ENCODE measurements around the gene MRPL54.

Gene MRPL54

DNA sequence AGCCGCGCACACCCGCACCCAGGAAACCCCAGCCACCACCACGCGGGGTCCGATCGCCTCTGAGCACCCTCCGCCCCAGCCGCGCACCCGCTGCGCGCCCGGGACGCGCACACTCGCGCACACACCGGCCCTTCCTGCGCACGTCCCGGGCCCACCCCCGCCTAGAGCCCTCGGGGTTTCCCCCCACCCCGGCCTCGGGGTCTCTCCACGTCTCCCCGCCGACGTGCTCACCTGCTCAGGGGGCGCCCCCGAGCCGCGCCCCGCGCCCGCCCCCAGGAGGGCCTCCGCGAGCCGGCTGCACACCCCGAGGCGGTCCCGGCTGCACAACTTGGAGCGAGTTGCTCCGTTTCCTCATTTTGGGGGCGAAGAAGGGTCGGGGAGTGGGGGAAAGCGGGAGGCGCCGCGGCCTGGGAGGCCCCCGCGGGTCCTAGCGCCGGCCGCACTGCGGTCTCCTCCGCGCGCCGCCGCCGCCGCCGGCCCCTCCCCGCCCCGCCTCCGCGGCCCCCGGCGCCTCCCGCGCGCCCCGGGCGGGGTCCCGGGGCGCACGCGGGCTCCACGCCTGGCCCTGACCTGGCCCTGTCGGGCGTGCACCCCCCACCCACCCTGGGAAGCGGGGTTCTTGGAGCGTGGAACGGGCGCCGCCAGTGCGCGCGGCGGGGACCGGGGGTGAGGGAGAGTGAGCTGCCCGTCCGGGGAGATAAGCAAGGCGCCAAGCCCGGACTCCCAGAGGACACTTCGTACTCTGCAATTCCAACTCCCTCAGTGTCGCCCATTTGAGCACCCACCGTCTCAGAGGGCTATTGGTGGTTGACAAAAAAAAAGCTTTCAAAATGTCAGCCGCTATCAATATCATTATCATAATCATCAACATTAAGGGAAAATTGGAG, 23.7 kb downstream of the MRPL54 start, which contains the start of gene MATK:
Gene MATK, minus strand, starts transcription at position 444 of the 887 bp plus-strand sequence. CDS start 1,246 bp downstream, outside the sequence.
- no peak for DNase-seq

DNA sequence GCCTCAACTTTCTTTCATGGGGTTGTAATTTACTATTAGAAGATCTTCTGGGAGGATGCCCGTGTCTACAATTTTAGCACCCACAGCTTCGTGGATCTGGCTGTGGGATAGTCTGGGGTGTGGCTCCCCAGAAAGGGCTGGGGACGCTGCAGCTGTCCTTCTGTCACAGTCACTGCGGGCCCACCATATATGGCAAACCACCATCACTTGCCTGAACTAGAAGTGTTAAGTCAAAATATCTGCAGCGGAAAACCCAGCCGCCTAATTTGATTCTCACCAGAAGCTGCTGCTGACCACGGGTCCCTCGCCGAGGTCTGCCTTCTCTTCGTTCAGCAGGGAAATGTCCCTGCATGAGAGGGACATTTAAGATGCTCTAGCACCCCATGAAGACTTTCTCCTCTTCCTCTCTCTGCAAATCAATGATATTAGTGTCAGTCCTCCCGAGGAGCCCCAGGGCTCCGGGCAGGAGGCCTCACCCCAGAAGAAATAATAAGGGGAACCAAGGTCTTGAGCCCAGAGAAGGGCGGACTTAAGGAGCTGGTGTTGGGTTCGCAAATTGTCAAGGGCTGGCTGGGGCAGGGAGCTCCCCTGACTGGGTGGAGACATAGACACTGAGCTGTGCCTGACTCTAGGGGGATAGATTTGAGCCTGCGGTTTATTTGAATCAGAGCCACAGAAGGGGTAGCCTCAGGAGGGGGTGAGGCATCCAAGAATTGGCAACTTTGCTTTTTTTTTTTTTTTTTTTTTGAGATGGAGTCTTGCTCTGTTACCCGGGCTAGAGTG, 26.7 kb downstream of the MRPL54 start:
- no peak for DNase-seq

DNA sequence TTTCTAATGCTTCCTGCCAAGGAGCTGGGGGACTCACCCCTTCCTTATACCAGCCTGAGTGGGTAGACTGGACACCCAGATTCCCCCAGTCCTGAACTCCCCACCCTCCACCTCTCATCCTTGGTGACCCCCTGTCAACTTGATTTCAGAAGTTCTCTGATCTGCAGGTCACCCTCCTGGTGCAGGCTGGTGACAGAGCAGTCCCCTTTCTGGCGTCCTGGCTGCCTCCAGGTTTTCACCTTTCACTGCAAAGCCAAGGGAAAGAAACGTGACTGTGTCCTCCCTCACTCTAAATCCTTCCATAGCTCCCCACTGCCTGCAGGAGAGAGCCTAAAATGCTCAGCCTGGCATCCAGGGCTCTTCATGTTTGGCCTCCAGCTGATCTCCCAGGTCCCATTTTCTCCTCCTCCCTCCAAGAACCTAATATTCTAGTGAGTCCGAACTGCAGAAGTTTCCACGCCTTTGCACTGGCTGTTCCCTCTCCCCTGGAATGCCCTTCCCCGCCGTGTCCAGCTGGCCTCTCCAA, 27.8 kb downstream of the MRPL54 start:
- DNase-seq = no peak

DNA sequence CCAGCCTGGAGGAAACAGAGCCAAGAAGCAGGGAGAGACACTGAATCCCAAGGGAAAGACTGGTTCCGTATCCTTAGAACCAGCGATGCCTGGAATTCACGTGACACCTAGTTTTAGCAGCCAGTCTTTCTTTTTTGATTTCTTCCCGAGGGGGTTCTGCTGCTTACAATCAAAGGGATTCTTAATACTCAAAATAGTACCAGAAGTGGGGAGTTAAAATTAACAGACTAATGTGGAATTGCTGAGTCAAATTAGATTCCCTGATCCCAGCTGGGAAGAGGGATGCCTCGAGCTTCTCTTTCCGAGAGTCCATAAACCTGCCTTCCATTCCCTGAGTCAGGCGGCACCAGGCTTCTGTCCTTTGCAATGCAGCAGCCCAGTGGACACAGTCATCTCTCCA, 28.5 kb downstream of the MRPL54 start:
- no peak for DNase-seq

DNA sequence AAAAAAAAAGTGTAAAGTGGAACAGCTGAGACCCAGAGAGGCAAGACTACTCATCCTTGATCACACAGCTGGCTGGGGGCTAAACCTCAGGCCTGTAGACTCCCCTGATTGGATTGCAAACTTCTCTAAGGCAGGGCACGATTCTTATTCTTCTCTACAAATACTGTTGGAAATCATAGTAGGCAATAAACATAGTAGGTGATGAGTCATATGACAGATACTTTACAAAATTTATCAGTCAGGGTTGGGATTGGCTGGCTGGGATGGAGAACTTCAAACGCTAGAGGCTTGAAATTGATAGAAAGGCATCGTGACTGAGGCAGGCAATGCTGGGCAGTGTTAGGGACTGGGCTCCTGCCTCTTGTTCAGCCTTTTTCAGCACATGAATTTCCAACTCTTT, 29.6 kb downstream of the MRPL54 start:
- DNase-seq = no peak

DNA sequence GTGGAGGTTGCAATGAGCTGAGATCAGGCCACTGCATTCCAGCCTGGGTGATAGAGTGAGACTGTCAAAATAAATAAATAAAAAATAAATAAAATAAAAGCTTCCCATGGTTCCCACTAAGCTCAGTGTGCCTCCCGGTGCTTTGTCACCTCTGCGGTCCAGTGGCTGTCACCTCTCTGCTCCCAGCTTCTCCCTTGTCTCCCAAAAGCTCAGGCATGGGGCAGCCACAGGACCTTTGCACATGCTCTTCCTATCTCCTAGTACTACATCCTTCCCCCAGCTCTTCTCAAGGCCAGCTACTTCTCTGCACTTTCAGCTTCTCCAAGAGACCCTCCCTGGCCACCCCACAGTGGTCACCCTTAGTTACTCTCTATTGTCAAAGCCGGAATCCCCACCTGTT, 31.3 kb downstream of the MRPL54 start:
- DNase-seq = no peak

DNA sequence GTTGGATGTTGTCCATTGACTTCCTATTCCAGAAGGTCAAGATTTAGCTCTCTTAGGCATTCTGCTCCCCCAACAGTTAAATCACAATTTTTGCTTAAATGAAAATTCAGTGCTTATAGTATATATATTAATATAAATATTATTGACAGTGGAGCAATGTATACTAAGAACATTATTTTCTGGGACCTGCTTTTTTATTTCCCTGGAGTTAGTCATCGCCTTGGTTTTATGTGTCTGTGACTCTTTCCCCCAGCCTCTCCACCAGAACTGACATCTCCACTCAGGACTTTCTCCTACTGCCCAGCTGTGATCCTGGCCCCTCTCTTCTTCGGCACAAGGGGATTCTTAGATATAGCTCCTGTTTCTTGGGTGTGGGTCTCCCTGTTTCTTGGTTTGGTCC, 33.9 kb downstream of the MRPL54 start:
- DNase-seq = no peak

DNA sequence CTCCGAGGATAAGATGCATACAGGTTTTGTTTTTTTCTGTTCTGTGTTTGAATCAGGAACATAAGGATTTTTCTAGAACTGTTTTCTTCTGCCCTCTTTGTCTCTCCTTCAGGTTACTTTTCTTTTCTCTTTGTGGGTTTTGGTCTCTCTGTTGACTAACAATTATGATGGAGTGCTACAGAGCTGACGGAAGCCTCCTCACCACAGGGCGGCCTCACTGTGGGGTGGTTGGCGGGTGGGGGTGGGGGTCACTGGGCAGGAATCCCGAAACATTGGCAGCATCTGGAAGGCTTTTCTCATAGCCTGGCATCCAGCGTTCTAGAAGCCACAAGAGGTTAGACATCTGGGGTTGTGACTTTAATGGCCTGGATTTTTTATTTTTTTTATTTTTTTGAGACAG, 35.7 kb downstream of the MRPL54 start:
- DNase-seq = no peak

DNA sequence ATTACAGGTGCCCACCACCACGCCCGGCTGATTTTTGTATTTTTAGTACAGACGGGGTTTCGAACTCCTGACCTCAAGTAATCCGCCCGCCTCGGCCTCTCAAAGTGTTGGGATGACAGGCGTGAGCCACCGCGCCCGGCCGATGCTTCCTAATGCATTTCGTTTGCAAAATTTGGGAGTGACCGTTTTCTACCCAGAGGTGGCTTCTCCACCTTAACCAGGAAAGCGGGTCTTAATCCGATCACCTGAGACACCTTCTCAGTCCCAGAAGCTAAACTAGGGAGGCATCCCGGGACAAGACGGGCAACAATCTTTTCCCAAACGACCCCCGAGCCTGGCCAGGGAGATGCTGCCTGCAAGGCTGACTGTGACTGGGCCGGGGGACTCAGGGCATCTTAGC, 38.5 kb downstream of the MRPL54 start:
- DNase-seq = no peak

DNA sequence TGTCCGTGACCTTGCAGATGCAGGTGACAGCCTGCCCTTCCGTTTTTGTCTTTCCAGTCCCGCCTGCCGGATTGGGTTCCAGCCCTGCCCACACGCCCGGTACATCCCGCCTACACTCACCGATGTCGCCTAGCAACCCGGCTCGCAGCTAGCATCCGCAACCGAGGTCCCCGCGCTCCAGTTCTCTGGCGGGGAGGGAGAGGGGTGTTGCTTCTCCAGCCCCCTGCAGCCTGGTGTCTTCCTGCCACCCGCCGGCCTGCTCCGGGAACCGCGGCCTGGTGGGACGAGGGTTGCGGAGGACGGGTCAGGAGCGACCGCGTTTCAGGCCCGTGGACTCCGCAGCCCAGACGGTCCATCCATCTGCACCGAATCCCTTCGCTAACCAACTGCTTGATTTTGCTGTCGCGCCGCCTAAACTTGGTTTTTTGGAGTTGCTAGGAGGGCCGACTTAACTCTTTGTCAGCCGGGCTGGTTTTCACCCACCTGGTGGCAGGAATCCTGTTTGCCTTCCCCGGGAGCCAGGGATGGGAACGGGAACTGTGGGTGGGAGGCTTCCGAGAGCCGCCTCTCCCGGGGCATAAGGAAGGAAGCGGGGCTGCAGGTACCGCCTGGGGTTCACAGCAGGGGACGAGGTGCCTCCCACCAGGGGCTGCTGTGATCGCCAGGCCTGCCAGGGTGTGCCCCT, 39.1 kb downstream of the MRPL54 start:
- peak; percentile 76 for DNase-seq

DNA sequence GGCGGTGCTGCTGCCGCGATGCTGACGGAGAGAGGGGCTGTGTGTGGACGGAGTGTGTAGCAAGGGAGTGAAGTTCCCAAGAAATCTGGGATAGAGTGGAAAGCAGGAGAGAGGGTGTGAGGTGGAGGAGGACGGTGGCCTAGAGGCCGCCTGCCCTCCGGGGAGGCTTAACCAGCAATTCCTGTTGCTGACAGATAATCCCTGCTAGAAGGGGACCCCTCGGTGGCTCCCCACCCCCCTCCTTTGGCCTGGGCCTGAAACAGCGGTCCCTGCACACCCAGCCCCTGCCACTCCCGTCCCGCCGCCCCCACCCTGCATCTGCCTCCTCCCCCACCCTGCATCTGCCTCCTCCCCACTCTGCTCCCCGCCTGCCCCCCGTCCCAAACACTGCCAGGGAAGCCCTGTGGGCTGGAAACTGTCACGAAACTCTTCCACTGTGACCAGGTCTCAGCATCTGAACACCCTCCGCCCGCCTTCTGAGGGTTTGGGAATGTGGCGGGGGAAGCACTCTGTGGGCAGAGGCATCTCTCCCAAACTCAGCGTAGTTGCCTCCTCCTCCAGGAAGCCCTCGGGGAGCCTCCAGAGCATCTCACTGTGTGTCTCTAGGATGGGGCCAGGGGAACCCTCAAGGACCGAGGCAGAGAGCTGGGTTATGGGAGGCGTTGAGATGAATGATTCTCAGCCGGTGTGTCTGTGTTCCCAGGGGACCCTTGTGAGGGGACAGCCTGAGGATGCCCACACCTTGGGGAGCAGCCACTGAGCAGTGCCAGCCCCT, 40.8 kb downstream of the MRPL54 start:
- DNase-seq = no peak

DNA sequence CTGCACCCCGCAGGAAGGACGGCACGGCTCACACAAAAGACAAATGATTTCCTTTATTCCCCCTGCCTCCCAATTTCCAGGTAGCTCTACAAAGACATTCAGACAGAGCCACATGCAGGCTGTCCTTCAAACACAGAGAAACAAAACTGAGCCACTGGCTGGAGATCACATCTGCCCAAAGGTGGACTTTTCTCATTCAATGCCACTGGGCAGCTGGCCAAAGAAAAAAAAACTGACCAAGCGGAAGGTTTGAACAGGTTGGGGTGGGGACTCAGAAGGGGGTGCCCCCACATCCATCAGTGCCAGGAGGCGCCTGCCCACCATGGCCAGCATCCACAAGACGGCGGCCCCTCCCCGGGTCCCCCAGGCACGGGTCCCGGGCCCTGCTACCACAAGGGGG, 41.5 kb downstream of the MRPL54 start:
- no peak for DNase-seq

DNA sequence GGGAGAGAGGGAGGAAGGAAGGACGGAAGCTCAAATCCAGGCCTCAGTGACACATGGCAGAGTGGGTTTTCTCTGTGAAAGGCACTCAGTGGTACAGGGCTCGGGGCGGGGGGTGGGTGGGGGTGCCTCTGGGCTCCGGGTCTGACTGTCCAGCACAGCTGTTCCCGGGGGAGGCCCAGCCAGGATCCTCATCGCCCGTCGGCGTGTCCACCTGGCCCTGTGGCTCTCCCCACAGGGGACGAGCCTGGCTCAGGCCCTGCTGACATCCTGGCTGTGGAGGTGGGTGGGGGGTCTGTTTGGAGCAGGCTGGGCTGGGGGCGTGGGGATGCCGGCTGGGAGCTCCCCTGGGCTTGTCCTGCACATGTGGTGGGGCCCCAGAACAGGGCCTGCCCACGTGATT, 41.9 kb downstream of the MRPL54 start:
- no peak for DNase-seq

DNA sequence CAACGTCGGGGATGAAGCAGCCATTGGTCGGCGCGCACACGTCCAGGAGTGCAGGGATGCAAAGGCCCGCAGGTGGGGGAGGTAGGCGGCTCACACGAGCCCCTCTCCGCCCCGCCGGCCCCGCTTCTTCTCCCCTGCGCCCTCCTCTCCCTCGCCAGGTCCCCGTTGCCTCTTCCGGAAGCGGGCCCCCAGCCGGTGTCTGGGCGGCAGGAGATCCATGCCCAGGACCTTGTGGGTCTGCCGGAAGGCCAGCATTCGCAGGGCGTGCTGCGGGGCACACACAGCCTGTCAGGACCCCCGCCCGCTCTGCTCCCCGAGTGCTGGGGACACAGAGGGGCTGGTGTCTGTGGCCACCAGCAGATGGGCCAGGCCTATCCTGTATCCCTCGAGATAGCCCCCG, 43.4 kb downstream of the MRPL54 start:
- no peak for DNase-seq

DNA sequence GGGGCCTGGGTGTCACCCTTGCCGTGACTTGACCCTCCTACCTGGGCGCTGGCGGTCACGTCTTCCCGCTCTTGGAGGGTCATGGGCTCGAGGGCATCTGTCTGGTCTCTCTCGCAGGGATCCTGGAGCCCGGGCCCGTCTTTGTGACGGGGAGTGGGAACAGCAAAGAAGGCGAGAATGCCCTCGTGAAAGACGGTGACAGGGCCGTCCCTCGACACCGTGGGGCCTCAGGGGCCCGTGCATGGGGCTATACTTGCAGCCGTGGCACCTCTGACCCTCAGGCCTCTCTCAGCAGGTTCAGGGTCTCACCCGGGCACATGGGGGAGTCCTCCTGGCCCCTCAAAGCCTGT, 44.6 kb downstream of the MRPL54 start:
- no peak for DNase-seq

DNA sequence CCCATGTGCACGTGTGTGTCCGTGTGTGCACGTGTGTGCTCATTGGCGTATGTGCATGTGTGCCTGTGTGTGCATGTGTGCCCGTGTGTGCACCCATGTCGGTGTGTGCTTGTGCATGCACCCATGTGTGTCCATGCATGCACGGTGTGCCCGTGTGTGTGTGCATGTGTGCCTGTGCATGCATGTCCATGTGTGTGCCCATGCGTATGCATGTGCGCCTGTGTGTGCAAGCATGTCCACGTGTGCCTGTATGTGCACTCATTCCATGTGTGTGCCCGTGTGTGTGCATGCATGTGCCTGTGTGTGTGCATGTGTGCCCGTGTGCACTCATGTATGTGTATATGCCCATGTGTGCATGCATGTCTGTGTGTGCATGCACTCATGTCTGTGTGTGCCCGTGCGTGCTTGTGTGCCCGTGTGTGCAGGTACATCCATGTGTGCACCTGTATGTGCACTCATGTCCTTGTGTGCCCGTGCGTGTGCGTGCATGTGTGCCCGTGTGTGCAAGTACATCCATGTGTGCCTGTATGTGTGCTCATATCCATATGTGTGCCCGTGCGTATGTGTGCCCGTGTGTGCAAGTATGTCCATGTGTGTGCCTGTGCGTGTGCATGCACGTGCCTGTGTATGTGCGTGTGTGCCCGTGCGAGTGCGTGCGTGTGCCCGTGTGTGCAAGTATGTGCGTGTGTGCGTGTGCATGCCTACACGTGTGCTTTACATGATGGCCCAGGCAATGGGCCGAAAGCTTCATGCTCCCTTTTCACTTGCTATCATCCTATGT, 45.3 kb downstream of the MRPL54 start:
- no peak for DNase-seq

DNA sequence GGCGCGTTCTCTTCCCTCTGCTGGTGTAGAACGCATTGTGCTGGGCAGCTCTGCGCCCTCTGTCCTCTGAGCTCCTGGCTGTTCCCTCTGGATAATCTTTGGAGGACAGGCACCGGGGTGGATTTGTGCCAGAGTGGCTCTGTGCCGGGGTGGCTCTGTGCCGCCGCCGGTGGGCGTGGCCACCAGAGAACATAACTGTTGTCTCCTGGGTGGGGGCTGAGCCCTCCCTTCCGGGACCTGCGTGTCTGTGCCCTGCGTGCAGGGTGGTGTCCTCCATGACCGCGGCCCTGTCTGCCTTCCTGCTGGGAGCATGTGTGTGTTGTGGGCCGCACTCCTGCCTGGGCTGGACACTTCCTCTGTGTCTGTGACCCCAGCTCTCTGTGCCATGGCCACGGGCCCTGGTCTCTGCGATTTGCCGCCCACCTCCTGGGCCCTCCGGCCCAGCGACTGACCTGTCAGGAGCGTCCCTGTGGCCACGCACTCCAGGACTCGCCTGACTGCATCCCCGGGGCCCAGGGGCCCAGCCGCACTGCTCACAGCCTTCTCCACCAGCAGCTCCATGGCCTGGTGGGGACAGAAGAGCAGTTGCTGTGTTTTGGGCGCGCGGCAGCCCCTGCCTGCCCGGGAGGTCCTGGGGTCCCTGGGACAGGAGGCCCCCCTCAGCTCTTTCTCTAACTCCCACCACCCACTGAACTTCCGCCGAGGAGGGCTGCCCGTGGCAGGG, 46.1 kb downstream of the MRPL54 start:
- no peak for DNase-seq

DNA sequence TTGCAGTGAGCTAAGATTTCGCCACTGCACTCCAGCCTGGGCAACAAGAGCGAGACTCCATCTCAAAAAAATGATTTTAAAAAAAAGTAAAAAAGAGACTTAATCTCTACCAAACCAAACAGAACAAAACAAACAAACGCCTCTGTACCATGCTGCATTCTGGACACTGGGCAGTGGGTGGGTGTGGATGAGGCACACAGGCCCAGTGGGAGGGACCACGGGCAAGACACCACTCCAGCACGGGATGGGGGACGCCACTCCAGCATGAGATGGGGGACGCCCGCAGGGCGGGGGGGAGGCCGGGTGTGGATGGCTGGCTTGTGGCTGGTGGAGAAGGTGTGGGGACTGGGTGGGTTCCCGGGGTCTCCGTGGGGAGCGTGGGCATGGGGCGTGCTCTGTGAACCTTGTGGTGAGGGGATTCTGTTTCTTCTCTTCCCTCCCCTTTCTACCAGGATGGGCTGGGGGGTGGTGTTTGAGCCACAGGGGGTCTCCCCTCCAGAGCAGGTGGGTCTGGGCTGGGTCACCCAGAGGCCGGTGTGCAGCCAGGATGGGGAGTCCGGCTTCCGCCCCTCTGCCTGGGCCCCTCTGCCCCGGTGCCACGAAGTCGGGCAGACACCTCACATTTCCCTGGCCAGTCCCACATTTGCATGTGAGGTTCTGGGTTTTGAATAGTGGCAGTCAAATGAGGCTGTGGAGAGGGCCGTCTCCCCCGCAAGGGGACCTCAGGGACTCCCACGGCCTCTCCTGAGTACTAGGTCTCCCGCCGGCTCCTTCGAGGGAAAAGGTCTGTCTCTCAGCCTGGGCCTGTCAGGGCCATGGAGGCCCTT, 47.6 kb downstream of the MRPL54 start:
- DNase-seq = no peak

DNA sequence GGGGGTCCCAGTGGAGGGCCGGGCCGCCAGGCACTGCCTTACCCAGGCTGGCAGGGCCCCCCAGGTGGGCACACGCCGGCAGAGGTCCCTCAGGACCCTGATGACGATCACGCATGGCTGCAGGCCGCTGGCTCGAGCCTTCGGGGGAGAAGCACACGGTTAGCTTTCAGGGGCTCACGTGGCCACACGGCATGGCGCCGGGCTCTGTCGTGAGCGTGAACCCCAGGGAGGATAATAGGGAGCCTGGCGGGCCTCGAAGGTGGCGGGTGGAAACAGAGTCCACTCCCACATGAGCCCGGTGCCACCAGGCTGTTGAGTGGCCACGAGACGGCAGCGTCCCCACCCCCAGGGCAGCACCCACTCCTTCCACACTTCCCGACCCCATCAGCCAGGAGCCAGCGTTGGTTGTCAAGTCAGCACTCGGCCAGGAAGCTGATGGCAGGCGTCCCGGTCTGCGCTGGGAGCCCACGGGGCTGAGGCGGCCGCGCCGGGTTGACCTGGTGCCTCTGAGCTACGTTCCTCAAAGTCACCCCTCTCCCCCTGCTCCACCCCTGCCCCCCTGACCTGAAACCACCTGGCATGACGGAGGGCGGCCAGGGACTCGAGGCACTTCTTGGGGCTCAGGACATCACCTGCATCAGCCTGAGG, 48.4 kb downstream of the MRPL54 start:
- no peak for DNase-seq
